Esophagus (tissue), 2 donors: ENCODE data around the gene MEDAG. TPM values are rescaled to one million over a fixed set of nuclear protein-coding genes. Genes with fewer than 3 reads are reported as not detected.

Experiments used
- H3K27ac ChIP-seq, 2 donors: one replicate each; pipeline ENCODE4 v1.5.1; 2013; ENCODE audit warnings: low read depth in 2 of 2, mild to moderate bottlenecking in 2 of 2, inconsistent platforms in 1 of 2, low read length in 1 of 2, moderate library complexity in 1 of 2
- H3K27me3 ChIP-seq, 2 donors: one replicate each; pipeline ENCODE4 v1.6.1; 2013; ENCODE audit warnings: low read length in 2 of 2, control low read depth in 1 of 2, mild to moderate bottlenecking in 1 of 2; ENCODE audit not compliant: insufficient read depth in 2 of 2, control insufficient read depth in 1 of 2
- H3K36me3 ChIP-seq, 2 donors: one replicate each; pipeline ENCODE4 v1.6.1; 2013; ENCODE audit warnings: low read length in 1 of 2; ENCODE audit not compliant: control insufficient read depth in 2 of 2, insufficient read depth in 2 of 2
- H3K4me1 ChIP-seq, 2 donors: one replicate each; pipeline ENCODE4 v1.6.1; 2013; ENCODE audit warnings: low read length in 1 of 2; ENCODE audit not compliant: control insufficient read depth in 2 of 2, insufficient read depth in 2 of 2
- H3K4me3 ChIP-seq, 2 donors: one replicate each; pipeline ENCODE4 v1.5.1; 2013; ENCODE audit warnings: low read length in 2 of 2, mild to moderate bottlenecking in 2 of 2, low read depth in 1 of 2, moderate library complexity in 1 of 2
- H3K9me3 ChIP-seq, 2 donors: one replicate each; pipeline ENCODE4 v1.6.1; 2013; ENCODE audit warnings: mild to moderate bottlenecking in 2 of 2, low read depth in 1 of 2, low read length in 1 of 2, moderate library complexity in 1 of 2; ENCODE audit not compliant: control insufficient read depth in 2 of 2, insufficient read depth in 1 of 2
- WGBS, 2 donors: extraction: QIAGEN DNeasy Blood & Tissue Kit; methylation state at CpG; one replicate each; pipeline ENCODE4 v1.1.7; 2013; 5-methylcytosine and 5-hydroxymethylcytosine counted together
- polyA plus RNA-seq, 2 donors: library from polyadenylated mRNA; stranded (reverse); fragments of 200-250 nt; gene quantifications; one replicate each; pipeline ENCODE4 v1.2.3, GENCODE V29; 2013
- donor health status: healthy with polysubstance abuse.
- donor health status: Bipolar disorder and iron deficiency.

Gene MEDAG
- polyA plus RNA-seq = 1 to 10 TPM; 1.5 to 1.7 TPM

DNA sequence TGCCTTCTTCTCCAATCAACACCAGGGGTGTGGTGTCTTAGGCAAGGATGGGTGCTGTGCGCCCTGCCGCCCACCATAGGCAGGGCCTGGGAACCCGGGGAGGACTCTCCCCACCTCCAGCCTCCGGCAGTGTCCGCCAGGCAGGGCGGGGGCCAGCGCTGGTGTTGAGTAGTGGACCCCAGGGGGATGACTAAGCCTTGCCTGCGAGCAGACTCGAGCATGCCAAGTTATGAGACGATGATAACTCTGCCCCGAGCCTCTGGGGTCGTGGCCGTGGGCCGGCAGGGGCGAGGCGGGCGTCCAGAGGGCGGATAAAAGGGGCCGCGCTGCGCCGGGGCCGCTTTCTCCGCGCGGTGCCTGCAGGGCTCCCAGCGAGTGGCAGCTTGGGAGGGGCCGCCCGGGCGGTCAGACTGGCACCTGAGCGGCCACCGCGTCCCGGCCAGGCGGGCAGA lies at the start of gene MEDAG:
MEDAG (plus strand) TSS at position 340 of the 452 bp plus-strand sequence. CDS start 245 bp downstream, outside the sequence.
- H3K9me3 ChIP-seq = no peaks in the 10 kb centered on the region
- H3K4me3 ChIP-seq = peak within 1 kb of the TSS; percentile 36 to 51
- H3K36me3 ChIP-seq = no peaks in the 10 kb centered on the region
- H3K27me3 ChIP-seq = no peaks in the 10 kb centered on the region
- H3K27ac ChIP-seq = peak within 1 kb of the TSS; percentile 37 to 62
- 7 to 8% methylated on average over 27 to 35 of the region's 35 CpGs for WGBS, 2 donors
- H3K4me1 ChIP-seq = peaks cover 11 to 27% of the 10 kb centered on the region in 2 donors

DNA sequence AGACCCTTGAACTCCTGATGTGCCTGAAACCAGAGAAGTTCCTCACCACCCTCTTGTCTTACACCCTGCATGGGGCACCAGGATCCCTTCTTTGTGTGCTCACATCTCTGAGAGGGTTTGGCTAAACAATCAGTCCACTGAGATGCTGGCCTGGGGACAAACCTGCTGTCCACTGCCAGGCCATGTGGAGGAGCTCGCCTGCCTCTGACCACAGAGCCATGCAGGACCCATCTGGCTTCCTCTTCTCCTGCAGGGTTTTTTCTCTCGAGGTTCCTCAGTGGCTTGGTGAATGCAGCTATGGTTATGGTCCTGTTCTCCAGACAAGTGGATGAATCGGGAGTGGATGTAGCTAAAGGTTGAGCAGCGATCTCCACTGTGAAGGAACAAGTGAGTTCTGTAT lies 49.1 kb upstream of the MEDAG start:
- WGBS, 2 donors = 78 to 86% methylated on average over 4 of the region's 4 CpGs
- Histone ChIP-seq H3K4me3 (no peak overlapping the region), H3K4me1 (peaks cover 0 to 2% of the 10 kb centered on the region in 2 donors), H3K9me3 (peaks cover 0 to 2% of the 10 kb centered on the region in 2 donors), H3K27ac (no peak overlapping the region), H3K36me3 (no peaks in the 10 kb centered on the region), H3K27me3 (no peaks in the 10 kb centered on the region)

- 95 to 96% methylated on average over 6 of the region's 6 CpGs for WGBS, 2 donors
- peaks cover 0 to 2% of the 10 kb centered on the region in 2 donors for H3K4me1 ChIP-seq
- H3K36me3 ChIP-seq = no peaks in the 10 kb centered on the region
- peaks cover 0 to 2% of the 10 kb centered on the region in 2 donors for H3K9me3 ChIP-seq
- no peaks in the 10 kb centered on the region for H3K27me3 ChIP-seq
- no peak overlapping the region for H3K27ac ChIP-seq
- no peak overlapping the region for H3K4me3 ChIP-seq
Observed at GRCh38 chr13:30857636-30858035, 48.4 kb upstream of the MEDAG start.

- peaks cover 0 to 2% of the 10 kb centered on the region in 2 donors for H3K9me3 ChIP-seq
- H3K36me3 ChIP-seq = no peaks in the 10 kb centered on the region
- H3K27ac ChIP-seq = no peak overlapping the region
- 63 to 70% methylated on average over 5 of the region's 5 CpGs for WGBS, 2 donors
- peaks cover 0 to 2% of the 10 kb centered on the region in 2 donors for H3K4me1 ChIP-seq
- H3K4me3 ChIP-seq = no peak overlapping the region
- H3K27me3 ChIP-seq = no peaks in the 10 kb centered on the region
Observed at GRCh38 chr13:30859326-30859725, 46.7 kb upstream of the MEDAG start.

- Histone ChIP-seq H3K9me3 (peaks cover 0 to 2% of the 10 kb centered on the region in 2 donors), H3K36me3 (no peaks in the 10 kb centered on the region), H3K4me1 (peaks cover 0 to 2% of the 10 kb centered on the region in 2 donors), H3K27me3 (no peaks in the 10 kb centered on the region), H3K4me3 (no peak overlapping the region), H3K27ac (no peak overlapping the region)
- 54 to 62% methylated on average over 3 of the region's 3 CpGs for WGBS, 2 donors
Observed at GRCh38 chr13:30861163-30861562, 44.9 kb upstream of the MEDAG start.

GRCh38 chr13:30861836-30862467 lies 44.1 kb upstream of the MEDAG start:
- Histone ChIP-seq H3K36me3 (no peaks in the 10 kb centered on the region), H3K4me1 (peaks cover 0 to under 1% of the 10 kb centered on the region in 2 donors), H3K27me3 (no peaks in the 10 kb centered on the region), H3K27ac (no peak overlapping the region), H3K9me3 (peaks cover 0 to 2% of the 10 kb centered on the region in 2 donors), H3K4me3 (no peak overlapping the region)
- 97% methylated on average over 7 of the region's 7 CpGs for WGBS, 2 donors

GRCh38 chr13:30862707-30863106 lies 43.4 kb upstream of the MEDAG start:
- Histone ChIP-seq H3K27ac (no peak overlapping the region), H3K4me1 (no peaks in the 10 kb centered on the region)
- WGBS, 2 donors = 70 to 76% methylated on average over 17 of the region's 17 CpGs

DNA sequence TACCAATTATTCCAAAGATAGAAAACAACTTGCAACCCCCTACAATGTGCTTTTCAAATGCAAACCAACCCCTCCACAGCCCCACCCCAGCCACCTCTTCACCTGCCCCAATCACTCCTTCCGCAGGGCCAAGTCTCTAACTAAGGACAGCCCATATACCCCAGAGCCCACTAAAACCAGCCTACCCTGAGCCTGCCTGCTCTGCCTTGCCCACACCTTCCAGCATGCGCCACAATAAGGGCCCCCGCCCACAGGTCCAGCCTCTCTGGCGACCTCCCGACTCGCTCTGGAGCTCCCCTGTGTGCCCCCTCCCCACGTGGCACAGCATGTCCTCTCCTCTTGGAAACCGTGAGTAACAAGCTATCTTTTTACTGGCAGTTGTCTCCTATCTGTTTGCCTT lies 42.8 kb upstream of the MEDAG start:
- Histone ChIP-seq H3K27ac (no peak overlapping the region), H3K4me1 (no peaks in the 10 kb centered on the region), H3K4me3 (no peak overlapping the region), H3K27me3 (no peaks in the 10 kb centered on the region), H3K36me3 (no peaks in the 10 kb centered on the region), H3K9me3 (peaks cover 0 to 2% of the 10 kb centered on the region in 2 donors)
- 91 to 95% methylated on average over 8 of the region's 8 CpGs for WGBS, 2 donors

More at GRCh38 chr13:30862707-30863106, 43.4 kb upstream of the MEDAG start:
- H3K4me3 ChIP-seq = no peak overlapping the region
- no peaks in the 10 kb centered on the region for H3K27me3 ChIP-seq
- H3K9me3 ChIP-seq = peaks cover 0 to 2% of the 10 kb centered on the region in 2 donors
- H3K36me3 ChIP-seq = no peaks in the 10 kb centered on the region

DNA sequence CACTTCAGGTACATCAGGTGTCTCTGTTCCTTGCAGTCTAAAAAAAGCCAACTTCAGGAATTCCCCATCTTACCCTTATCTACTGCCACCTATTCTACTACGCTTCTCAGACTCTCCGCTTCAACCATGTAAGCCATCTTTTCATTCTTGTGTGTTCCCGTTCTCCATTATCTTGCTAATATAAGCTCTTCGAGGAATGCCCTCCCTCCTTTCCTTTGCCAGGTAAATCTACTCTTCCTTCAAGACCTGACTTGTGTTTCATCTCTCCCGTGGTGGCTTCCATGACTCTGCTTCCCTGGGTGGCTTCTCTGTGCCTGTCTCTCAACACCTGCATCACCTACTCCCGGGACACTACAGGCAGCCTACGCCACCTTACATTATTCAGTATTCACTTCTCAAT lies 42.3 kb upstream of the MEDAG start:
- Histone ChIP-seq H3K36me3 (no peaks in the 10 kb centered on the region), H3K4me1 (no peaks in the 10 kb centered on the region), H3K9me3 (peaks cover 0 to under 1% of the 10 kb centered on the region in 2 donors), H3K4me3 (no peak overlapping the region), H3K27me3 (no peaks in the 10 kb centered on the region), H3K27ac (no peak overlapping the region)
- 85 to 87% methylated on average over 7 of the region's 7 CpGs for WGBS, 2 donors
